OCI-LY7 (cell line): Measurements from ENCODE around the gene ADGRD2.

ENCODE experiments used
- EZH2phosphoT487 ChIP-seq: fragments of 200-600 bp; sonication (generic); IDR thresholded peaks from 2 replicates; pipeline ENCODE4 v1.6.1; 2018; ENCODE audit warnings: low read depth, borderline replicate concordance, mild to moderate bottlenecking, mixed run types, antibody characterized with exemption, low read length, moderate library complexity, mixed read lengths
- TF ChIP-seq, protein P1 (sequence below): fragments of 200-600 bp; sonication (generic); conservative IDR thresholded peaks from 2 replicates; pipeline ENCODE4 v1.5.1; 2014; ENCODE audit warnings: mild to moderate bottlenecking, antibody characterized with exemption, low read length, moderate library complexity, mixed read lengths

DNA sequence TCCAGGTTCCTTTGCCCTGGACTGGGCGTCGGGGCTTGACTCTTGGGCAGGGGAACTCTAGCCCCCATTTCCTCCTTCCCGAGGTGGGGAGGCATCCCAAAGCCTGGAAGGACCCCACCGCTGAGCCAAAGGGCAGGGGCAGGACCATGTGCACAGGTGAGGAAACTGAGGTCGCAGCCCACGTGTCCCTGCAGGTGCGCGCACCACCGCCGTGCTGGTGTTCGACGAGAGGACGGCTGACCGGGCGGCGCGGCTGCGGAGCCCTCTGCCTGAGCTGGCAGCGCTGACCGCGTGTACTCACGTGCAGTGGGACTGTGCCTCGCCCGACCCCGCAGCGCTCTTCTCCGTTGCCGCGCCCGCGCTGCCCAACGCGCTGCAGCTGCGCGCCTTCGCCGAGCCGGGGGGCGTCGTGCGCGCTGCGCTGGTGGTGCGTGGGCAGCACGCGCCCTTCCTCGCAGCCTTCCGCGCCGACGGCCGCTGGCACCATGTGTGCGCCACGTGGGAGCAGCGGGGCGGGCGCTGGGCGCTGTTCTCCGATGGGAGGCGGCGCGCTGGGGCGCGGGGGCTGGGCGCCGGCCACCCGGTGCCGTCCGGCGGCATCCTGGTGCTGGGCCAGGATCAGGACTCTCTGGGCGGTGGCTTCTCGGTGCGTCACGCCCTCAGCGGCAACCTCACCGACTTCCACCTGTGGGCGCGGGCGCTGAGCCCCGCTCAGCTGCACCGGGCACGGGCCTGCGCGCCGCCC is 2.8 kb downstream of the ADGRD2 start:
- TF ChIP-seq, protein P1, sequence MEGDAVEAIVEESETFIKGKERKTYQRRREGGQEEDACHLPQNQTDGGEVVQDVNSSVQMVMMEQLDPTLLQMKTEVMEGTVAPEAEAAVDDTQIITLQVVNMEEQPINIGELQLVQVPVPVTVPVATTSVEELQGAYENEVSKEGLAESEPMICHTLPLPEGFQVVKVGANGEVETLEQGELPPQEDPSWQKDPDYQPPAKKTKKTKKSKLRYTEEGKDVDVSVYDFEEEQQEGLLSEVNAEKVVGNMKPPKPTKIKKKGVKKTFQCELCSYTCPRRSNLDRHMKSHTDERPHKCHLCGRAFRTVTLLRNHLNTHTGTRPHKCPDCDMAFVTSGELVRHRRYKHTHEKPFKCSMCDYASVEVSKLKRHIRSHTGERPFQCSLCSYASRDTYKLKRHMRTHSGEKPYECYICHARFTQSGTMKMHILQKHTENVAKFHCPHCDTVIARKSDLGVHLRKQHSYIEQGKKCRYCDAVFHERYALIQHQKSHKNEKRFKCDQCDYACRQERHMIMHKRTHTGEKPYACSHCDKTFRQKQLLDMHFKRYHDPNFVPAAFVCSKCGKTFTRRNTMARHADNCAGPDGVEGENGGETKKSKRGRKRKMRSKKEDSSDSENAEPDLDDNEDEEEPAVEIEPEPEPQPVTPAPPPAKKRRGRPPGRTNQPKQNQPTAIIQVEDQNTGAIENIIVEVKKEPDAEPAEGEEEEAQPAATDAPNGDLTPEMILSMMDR = no peak
- TF ChIP-seq EZH2phosphoT487 = no peak
